ENCODE results near the gene KMT5C.

KMT5C gene

GRCh38 chr19:55348317-55349034 lies 8.8 kb downstream of the KMT5C start:
- no peak for DNase-seq

DNA sequence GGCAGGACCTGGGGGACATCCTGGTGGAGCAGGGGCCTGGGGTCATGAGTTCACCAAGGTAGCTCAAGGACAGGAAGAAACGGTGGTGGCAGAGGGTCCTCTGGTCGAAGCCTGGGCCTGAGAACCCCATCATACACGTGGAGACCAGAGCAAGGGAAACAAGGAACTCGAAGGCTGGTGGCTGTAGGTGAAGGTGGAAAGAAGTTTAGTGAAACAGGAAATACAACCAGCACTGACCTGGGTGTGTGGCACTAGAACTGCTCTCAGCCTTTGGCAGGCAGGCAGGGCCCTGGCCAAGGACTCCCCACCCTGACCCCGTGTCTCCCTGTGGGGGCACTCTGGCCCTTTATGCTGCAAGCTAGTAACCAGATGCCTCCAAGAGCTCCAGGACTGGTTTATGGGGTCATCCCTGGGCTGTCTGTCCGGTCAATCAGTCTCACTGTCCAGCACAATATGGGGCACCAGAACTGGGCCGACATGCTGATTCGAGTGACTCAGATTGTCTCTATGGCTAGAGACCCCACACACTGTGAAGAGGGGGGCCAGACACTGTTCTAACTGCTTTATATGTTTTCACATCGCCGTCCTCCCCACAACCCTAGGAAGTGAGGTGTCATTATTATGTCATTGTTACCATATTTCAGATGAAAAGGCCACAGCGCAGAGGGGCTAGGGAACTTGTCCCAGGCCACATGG lies 11.1 kb downstream of the KMT5C start:
- DNase-seq, result no peak

DNA sequence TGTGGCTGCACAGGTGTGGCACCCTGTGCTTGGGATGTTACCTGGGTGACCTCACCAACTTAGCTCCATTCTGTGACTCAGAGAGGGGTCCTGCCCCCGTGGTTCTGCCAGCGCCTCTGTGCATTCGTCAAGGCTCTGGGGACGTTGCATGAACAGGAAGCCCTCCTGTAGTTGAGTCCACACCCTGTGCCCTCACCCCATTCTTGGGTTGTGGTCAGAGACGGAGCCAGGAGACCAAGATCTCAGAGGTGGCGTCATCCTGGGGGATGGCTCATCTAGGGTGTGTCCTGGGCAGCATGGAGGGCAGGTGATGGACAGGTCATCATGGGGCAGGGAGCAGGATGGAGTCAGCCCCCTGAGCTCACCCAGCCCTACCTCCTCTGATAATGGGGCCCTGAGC lies 12.4 kb downstream of the KMT5C start:
- no peak for DNase-seq

DNA sequence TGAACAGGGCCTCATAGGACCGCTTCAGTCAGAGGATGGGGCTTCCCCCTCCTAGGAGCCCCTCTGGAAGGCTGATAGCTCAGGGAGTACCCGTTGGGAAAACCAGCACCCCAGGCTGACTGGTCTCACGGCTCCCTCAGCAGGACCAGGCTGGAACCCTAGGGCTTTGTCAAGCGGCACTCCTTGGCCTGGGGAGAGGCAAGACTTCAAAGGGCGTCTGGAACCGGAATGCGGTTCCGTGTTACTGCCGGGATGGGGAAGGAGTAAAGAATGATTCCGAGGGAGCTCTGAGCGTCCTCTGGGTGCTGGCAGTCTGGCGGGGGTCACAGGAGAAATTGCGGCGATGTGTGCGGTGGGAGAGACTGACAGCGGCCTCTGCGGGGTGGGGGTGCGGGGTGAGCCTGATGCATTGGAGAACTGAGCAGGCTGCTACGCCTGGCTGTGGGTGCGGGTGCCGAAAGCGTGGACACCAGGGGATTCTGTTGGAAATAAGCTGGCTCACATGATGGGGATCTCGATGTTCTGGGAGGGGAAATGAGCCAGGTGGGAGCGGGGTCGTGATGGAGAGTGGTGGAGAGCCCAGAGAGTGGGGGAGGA lies 13.0 kb downstream of the KMT5C start:
- DNase-seq, result no peak

DNA sequence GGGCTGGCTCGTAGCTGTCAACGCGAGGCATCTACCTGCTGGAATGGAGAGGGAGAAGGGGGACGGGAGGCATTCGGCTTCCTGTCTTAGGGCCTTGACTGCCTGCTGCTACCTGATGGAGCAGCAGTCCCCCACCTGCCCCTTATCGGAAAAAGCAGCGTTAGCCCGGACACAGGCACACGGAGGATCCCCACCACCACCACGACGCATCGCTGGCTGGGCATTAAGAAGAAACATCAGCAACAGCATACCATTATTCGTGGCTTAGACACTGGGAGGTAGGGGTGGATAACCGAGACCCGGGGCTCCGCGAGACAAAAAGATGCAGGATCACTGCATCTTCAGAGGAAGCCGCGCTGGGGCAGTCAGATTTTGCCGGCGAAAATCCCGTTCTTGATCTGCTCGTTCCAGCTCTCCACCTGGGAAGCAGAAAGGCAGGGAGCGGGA lies 13.7 kb downstream of the KMT5C start:
- DNase-seq, result no peak

DNA sequence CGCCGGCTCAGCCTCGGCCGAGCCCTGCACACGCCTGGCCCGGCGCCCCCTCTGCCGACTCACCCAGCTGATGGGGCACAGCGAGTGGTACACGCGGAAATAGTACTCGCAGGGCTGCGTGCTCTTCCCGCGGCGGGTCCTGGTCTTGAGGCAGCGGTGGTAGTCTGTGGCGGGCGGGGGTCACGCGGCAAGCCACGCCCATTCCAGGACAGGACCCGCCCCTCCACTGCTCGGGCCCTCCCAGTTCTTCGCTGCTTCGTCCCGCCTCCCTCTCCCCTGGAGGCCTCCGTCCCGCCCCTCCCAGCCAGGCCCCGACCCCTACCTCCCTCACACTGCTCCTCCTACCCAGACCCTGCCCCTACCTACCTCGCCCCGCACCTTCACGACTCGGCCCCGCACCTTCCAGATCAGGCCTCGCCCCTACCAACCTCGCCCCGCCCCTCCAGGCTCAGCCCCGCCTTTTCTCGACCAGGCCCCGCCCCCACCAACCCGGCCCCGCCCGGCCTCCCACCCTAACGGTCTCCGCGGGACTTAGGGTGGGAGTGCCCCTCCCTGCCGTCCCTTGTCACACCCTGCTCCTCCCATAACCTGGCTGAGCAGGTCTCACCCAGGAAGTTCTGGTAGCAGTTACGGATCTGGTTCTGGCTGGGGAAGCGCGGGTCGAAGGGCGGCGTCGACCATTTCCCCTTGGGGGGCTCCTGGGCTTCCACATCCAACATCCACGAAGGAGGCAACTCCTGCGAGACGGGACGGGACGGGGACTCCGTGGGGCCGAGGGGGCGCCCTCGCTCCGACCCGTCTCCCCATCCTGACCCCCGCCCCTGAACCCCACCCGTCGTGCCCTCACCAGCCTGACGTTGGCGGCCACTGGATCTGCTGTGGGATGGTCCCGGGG lies 14.4 kb downstream of the KMT5C start:
- peak; percentile 2 for DNase-seq

DNA sequence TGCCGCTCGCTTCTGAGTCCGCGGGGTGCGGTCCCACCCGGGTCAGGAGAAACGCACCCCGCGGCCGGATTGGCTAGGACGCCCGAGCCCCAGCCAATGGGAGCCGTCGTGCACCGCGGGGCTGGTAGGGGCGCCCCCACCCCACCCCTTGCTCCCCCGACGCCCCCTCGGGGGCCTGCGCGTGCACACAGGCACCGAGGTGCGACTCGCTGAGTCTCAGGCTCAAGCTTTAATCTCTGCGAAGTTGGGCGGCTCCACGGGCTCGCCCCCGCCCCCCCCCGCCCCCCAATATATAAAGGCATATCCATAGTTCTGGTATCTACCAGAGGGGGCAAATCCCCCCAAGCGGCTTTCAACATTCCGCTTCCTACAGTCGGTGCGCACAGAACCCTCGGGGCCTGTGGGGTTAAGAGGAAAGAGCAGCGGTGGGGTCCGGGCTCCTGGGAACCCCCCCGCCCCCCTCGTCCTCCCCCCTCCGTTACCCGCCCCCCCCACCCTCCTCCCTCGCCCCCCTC lies 15.1 kb downstream of the KMT5C start, which contains the start of gene COX6B2:
Gene COX6B2 (minus strand): TSS at position 22 of the 515 bp plus-strand sequence. CDS start 198 bp downstream, outside the sequence.
- no peak for DNase-seq

- no peak for DNase-seq
These were observed 15.6 kb downstream of the KMT5C start for GRCh38 chr19:55355213-55355821.

DNA sequence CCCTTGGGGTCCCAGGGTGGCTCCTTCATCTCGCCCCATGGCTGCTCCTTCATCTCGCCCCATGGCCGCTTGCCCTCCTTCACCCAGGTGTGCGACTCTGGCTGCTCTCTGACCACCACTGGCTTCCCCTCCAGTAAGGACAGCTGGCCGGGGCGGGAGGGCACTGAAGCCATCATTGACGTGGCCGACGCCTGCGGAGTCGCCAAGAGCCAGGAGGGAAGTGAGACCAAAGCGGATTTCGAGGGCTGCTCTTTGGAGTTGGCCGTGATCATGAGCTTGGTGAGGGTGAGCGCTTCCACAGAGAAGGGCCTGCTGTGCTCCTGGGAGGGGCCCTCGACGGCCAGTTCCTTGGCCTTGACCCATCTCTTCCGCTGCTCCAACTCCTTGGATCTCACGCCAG lies 18.8 kb downstream of the KMT5C start:
- no peak for DNase-seq

GRCh38 chr19:55358943-55359908 lies 19.6 kb downstream of the KMT5C start:
- peak; percentile 32 for DNase-seq

- no peak for DNase-seq
These were observed 21.2 kb downstream of the KMT5C start for GRCh38 chr19:55360902-55361301.

- DNase-seq, result no peak
These were observed 22.7 kb downstream of the KMT5C start for GRCh38 chr19:55362174-55362989.

- DNase-seq, result no peak
These were observed 23.5 kb downstream of the KMT5C start, which contains the start of gene GARIN5B for GRCh38 chr19:55362990-55363716. Gene GARIN5B, minus strand, starts transcription at chr19:55363260. Its CDS starts 194 bp downstream, at chr19:55363066.

- no peak for DNase-seq
These were observed 25.6 kb downstream of the KMT5C start for GRCh38 chr19:55365245-55365644.

GRCh38 chr19:55365964-55366363 lies 26.3 kb downstream of the KMT5C start:
- DNase-seq, result no peak

DNA sequence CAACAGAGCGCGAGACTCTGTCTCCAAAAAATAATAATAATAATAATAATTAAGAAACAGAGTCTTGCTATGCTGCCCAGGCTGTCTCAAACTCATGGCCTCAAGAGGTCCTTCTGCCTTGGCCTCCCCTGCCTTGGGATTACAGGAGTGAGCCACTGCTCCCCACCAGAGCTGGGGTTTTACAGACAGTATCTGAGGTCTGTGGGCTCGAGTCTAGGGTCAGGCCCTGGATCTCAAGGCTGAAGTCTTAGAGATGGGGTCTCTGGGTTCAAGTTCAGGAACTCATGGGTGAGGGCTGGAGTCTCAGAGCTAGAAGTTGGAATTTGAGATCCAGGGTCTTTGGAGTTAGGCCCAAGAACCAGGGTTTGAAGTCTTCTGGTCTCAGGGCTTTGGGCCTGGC lies 27.1 kb downstream of the KMT5C start:
- DNase-seq, result no peak

- no peak for DNase-seq
These were observed 28.4 kb downstream of the KMT5C start for GRCh38 chr19:55368106-55368505.

DNA sequence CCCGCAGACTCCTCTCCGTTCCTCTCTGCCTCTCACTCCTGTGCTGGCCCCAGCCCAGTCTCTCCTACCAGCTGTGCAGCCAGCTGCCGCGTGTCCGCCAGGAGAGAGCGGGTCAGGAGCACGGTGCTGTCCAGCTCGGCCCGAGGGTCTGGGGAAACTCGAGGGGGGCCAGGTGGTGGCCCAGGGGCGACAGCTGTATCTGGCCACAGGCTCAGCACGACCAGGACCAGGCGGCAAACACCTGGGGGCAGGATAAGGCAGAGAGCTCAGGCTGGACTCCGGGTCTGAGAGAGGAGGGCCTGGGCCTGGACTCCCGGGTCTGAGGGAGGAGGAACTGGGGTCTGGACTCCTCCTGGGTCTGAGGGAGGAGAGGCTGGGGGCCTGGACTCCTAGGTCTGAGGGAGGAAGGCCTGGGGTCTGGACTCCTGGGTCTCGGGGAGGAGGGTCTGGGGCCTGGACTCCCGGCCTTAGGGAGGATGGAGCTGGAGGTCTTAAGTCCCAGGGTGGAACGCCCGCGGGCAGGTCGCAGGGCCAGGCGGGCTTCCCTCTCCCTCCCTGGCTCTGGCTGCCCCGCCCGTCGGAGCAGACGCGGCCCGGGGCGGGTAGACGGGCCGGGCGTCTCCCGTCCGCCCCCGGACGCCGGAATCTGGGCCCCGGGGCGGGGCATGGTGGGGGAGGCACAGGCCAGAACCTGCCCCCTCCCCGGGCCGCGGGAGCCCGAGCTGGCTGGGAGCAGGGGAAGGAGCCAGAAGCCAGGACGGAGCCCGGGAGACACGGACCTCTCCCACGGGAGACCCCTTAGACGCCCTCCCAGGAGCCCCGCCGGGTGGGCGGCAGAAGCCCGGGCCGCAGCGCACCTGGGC lies 29.3 kb downstream of the KMT5C start:
- DNase-seq, result no peak

Measured in NCI-H446 treated with DMSO at 0.1 percent for 48 hours (cell line).